ENCODE data around the gene HOXA13. TPM values are rescaled to one million over a fixed set of nuclear protein-coding genes. Genes with fewer than 3 reads are reported as not detected.

The HOXA13 gene
- total and polyA plus RNA-seq, 8 donors: 29.0 TPM; not detected in 7

DNA sequence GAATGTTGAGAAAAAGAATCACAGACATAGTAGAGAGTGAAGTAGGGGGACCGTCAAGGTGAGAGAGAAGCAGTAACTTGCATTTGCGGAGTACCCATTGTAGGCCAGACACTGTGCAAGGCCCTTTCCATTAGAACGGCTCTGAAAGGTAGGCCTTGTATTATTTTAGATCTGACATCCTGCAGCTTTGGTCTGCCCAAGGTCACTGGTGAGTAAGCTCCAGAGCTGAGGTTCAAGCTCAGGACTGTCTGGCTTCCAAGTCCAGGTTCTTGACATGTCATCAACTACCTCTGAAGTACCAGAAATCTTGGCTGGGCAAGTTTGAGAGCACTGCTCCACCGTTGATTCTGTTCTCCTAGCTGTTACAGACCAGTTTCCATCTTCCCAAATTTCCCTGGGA lies 29.6 kb upstream of the HOXA13 start:
- DNase-seq: no peak
- no peaks in the 10 kb centered on the region for H3K36me3 ChIP-seq
- no peak overlapping the region for H3K4me3 ChIP-seq
- TF ChIP-seq POLR2AphosphoS5 (IDR thresholded peaks at IDR 0.05): no peak
- no peak for TF ChIP-seq EP300 (IDR thresholded peaks at IDR 0.05)
- TF ChIP-seq, protein P1, sequence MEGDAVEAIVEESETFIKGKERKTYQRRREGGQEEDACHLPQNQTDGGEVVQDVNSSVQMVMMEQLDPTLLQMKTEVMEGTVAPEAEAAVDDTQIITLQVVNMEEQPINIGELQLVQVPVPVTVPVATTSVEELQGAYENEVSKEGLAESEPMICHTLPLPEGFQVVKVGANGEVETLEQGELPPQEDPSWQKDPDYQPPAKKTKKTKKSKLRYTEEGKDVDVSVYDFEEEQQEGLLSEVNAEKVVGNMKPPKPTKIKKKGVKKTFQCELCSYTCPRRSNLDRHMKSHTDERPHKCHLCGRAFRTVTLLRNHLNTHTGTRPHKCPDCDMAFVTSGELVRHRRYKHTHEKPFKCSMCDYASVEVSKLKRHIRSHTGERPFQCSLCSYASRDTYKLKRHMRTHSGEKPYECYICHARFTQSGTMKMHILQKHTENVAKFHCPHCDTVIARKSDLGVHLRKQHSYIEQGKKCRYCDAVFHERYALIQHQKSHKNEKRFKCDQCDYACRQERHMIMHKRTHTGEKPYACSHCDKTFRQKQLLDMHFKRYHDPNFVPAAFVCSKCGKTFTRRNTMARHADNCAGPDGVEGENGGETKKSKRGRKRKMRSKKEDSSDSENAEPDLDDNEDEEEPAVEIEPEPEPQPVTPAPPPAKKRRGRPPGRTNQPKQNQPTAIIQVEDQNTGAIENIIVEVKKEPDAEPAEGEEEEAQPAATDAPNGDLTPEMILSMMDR (IDR thresholded peaks at IDR 0.05): no peak
- no peak for TF ChIP-seq POLR2A (IDR thresholded peaks at IDR 0.05)
- H3K9me3 ChIP-seq: no peaks in the 10 kb centered on the region
- H3K4me1 ChIP-seq: peaks cover 0 to 10% (median 5%) of the 10 kb centered on the region in 4 donors
- WGBS, 5 donors: 80 to 88% (median 84%) methylated on average over 4 of the region's 4 CpGs
- intact Hi-C loops (cut with DNase I; ENCODE audit: low total_unique reads): no loop called here
- no peak overlapping the region for H3K27ac ChIP-seq
- peaks cover 9 to 97% (median 33%) of the 10 kb centered on the region in 3 donors for H3K27me3 ChIP-seq

- intact Hi-C loops (cut with DNase I; ENCODE audit: low total_unique reads): no loop called here
- H3K9me3 ChIP-seq: no peaks in the 10 kb centered on the region
- no peak overlapping the region for H3K27ac ChIP-seq
- TF ChIP-seq, protein P1 (IDR thresholded peaks at IDR 0.05): no peak
- no peak for TF ChIP-seq POLR2AphosphoS5 (IDR thresholded peaks at IDR 0.05)
- TF ChIP-seq EP300 (IDR thresholded peaks at IDR 0.05): no peak
- no peak for TF ChIP-seq POLR2A (IDR thresholded peaks at IDR 0.05)
- 6 to 10% (median 9%) methylated on average over 43 to 61 of the region's 61 CpGs for WGBS, 5 donors
- peaks cover 9 to 98% (median 59%) of the 10 kb centered on the region in 3 donors for H3K27me3 ChIP-seq
- H3K36me3 ChIP-seq: no peaks in the 10 kb centered on the region
- no peak for DNase-seq
- peaks cover 0 to 15% (median 9%) of the 10 kb centered on the region in 4 donors for H3K4me1 ChIP-seq
- H3K4me3 ChIP-seq: no peak overlapping the region
These were observed 25.4 kb upstream of the HOXA13 start for GRCh38 chr7:27224983-27225934.

DNA sequence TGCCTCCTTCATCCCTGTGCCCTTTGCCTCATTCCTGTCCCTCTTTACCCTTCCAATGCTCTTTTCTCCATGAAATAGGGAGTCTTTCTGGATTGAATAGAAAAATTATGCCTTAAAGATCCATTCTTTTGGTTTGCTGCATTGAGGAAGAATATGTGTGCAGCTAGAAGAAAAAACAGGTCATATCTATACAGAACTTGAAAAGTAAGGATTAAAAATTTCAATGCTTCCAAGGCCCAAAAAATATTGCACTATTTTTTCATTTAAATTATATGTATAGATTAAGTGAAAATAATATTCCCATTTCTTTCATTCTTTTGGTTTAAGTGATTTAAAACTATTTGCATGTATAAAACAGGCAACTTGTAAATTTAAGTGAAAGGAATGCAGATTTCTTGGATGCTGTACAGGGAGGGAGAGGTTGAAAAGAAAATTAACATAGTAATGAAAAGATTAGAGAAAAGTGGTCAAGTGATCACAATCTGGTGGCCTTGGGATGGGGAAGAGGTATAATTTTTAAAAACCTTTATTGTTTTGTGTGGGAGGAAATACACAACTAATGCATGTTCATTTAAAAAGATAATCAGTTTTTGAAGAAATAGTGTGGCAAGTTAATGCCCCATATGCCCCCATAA lies 24.2 kb upstream of the HOXA13 start:
- TF ChIP-seq POLR2A (IDR thresholded peaks at IDR 0.05): no peak
- H3K27me3 ChIP-seq: peaks cover 9 to 99% (median 71%) of the 10 kb centered on the region in 3 donors
- intact Hi-C loops (cut with DNase I; ENCODE audit: low total_unique reads): no loop called here
- H3K4me3 ChIP-seq: no peak overlapping the region
- H3K4me1 ChIP-seq: peaks cover 0 to 18% (median 10%) of the 10 kb centered on the region in 4 donors
- DNase-seq: no peak
- no peak overlapping the region for H3K27ac ChIP-seq
- no peaks in the 10 kb centered on the region for H3K9me3 ChIP-seq
- H3K36me3 ChIP-seq: no peaks in the 10 kb centered on the region

- TF ChIP-seq POLR2AphosphoS5 (IDR thresholded peaks at IDR 0.05): no peak
- no peak for TF ChIP-seq EP300 (IDR thresholded peaks at IDR 0.05)
- TF ChIP-seq, protein P1 (IDR thresholded peaks at IDR 0.05): no peak
- no peak for TF ChIP-seq POLR2A (IDR thresholded peaks at IDR 0.05)
- H3K27me3 ChIP-seq: peaks cover 9 to 100% (median 78%) of the 10 kb centered on the region in 3 donors
These were observed 21.4 kb upstream of the HOXA13 start for GRCh38 chr7:27221201-27221797.

More at GRCh38 chr7:27221201-27221797, 21.4 kb upstream of the HOXA13 start:
- 79 to 87% (median 83%) methylated on average over 3 of the region's 3 CpGs for WGBS, 5 donors
- Histone ChIP-seq H3K36me3 (no peaks in the 10 kb centered on the region), H3K4me3 (no peak overlapping the region), H3K27ac (no peak overlapping the region), H3K9me3 (no peaks in the 10 kb centered on the region), H3K4me1 (peaks cover 0 to 18% (median 10%) of the 10 kb centered on the region in 4 donors)
- intact Hi-C loops (cut with DNase I; ENCODE audit: low total_unique reads): no loop called here
- no peak for DNase-seq

Measured in stomach (tissue), 9 donors.